Panc1 (cell line): ENCODE results near the gene LEMD2. TPM values are rescaled to one million over a fixed set of nuclear protein-coding genes. Genes with fewer than 3 reads are reported as not detected.

Experiments used
- ATAC-seq: fragments of 200-7000 bp; cut with Tn5 transposase; 2 replicates; pipeline ENCODE4 v1.9.1; 2020; ENCODE audit warnings: mild to moderate bottlenecking, moderate library complexity
- BruUV-seq: library from RNA; stranded (reverse); fragments of 400-500 nt; replicated peaks from 2 replicates; lab custom pipeline; 2021; lab: Mats Ljungman, UMichigan
- CTCF ChIA-PET: fragments of 300-600 bp; sonication (Branson Sonifier 250); formaldehyde crosslinking; loops from one replicate; lab custom pipeline; 2022; ENCODE audit warnings: antibody characterized with exemption; lab: Charles Lee
- POLR2A ChIA-PET: fragments of 300-600 bp; sonication (Branson Sonifier 250); formaldehyde crosslinking; loops from one replicate; lab custom pipeline; 2022; ENCODE audit warnings: antibody characterized with exemption; lab: Charles Lee
- DNase-seq: peaks from one replicate; pipeline ENCODE4 v3.0.0-alpha.2; 2010; ENCODE audit warnings: low read depth, low spot score
- H3K27ac ChIP-seq: 2 replicates; pipeline ENCODE4 v1.5.1; 2011; ENCODE audit warnings: mild to moderate bottlenecking, low read length, inconsistent platforms
- H3K27me3 ChIP-seq: fragments of 200-500 bp; sonication (Bioruptor generic); 2 replicates; pipeline ENCODE4 v1.6.0; 2014; ENCODE audit warnings: low read length, inconsistent platforms; ENCODE audit not compliant: control insufficient read depth, insufficient read depth
- H3K36me3 ChIP-seq: fragments of 200-500 bp; sonication (Bioruptor generic); 2 replicates; pipeline ENCODE4 v1.5.1; 2014; ENCODE audit warnings: inconsistent platforms, mild to moderate bottlenecking, low read length, moderate library complexity; ENCODE audit not compliant: control insufficient read depth, insufficient read depth
- H3K4me1 ChIP-seq: 2 replicates; pipeline ENCODE4 v1.5.1; 2011; ENCODE audit warnings: inconsistent platforms, mild to moderate bottlenecking, low read length, moderate library complexity; ENCODE audit not compliant: control insufficient read depth, insufficient read depth
- H3K4me3 ChIP-seq, 2 experiments: 2 replicates each; pipeline ENCODE4 v1.5.1; 2011 to 2012; ENCODE audit warnings: low read depth in 2 of 2, low read length in 2 of 2, mild to moderate bottlenecking in 2 of 2, inconsistent platforms in 1 of 2, moderate library complexity in 1 of 2
- H3K9me3 ChIP-seq: fragments of 200-500 bp; sonication (Bioruptor generic); 2 replicates; pipeline ENCODE4 v1.5.1; 2014; ENCODE audit warnings: low read depth, mild to moderate bottlenecking, inconsistent platforms, low read length, moderate library complexity; ENCODE audit not compliant: control insufficient read depth, insufficient read depth
- CTCF ChIP-seq: fragments of 450-650 bp; IDR thresholded peaks from 2 replicates; pipeline ENCODE4 v1.5.1; 2017; ENCODE audit warnings: mild to moderate bottlenecking
- POLR2AphosphoS5 ChIP-seq: IDR thresholded peaks from 2 replicates; pipeline ENCODE4 v1.6.1; 2012; ENCODE audit warnings: mild to moderate bottlenecking, low read depth, low read length, moderate library complexity
- REST ChIP-seq, 2 experiments: IDR thresholded peaks; 2 replicates each; pipeline ENCODE4 v1.6.1; 2011 to 2012; ENCODE audit warnings: low read depth in 2 of 2, control low read depth in 1 of 2, low read length in 1 of 2, mild to moderate bottlenecking in 1 of 2, moderate library complexity in 1 of 2; ENCODE audit not compliant: insufficient read depth in 1 of 2
- SIN3A ChIP-seq: IDR thresholded peaks from 2 replicates; pipeline ENCODE4 v1.6.1; 2012; ENCODE audit warnings: low read depth, mild to moderate bottlenecking, low read length, moderate library complexity, borderline replicate concordance; ENCODE audit not compliant: insufficient read depth
- TCF7L2 ChIP-seq: IDR thresholded peaks from 2 replicates; pipeline ENCODE4 v1.6.1; 2011; ENCODE audit warnings: mild to moderate bottlenecking, low read depth, low read length, inconsistent platforms
- in situ Hi-C: cut with HindIII; loops from 2 replicates; pipeline ENCODE4 v1.10.0; 2016; ENCODE audit warnings: low sequenced_read_pairs, low pct_unique_long_range_greater_than_20kb
- intact Hi-C: fragments of 100-400 bp; cut with micrococcal nuclease; formaldehyde crosslinking; loops from one replicate; pipeline ENCODE4 v1.10.0; 2022; ENCODE audit not compliant: unreplicated experiment
- total RNA-seq: library from RNA; stranded (reverse); gene quantifications from one replicate; pipeline ENCODE4 v1.2.1, GENCODE V29; 2021; ENCODE audit not compliant: unreplicated experiment

LEMD2 gene
- total RNA-seq, 1 experiment from 2014 or later = 89.8 TPM

- no peak overlapping the region for H3K4me3 ChIP-seq
- TF ChIP-seq SIN3A (no peak), TCF7L2 (0 out of 2 replicates have a peak, but pooled peaks have one; percentile 35)
- H3K27me3 ChIP-seq = no peaks in the 10 kb centered on the region
- peaks cover 8% of the 10 kb centered on the region for H3K36me3 ChIP-seq
- BruUV-seq = no TSS peak
- H3K27ac ChIP-seq = peak overlapping the region; percentile 15; the same call in 1 of the 2 replicates
- ATAC-seq (no peak), DNase-seq (no peak)
- in situ Hi-C loops (no loop called here), intact Hi-C loops (no loop called here)
- H3K9me3 ChIP-seq = no peaks in the 10 kb centered on the region
- H3K4me1 ChIP-seq = peaks cover 23% of the 10 kb centered on the region
- ChIA-PET POLR2A (no interaction called here), CTCF (interaction anchor here (0.7 kb wide), 1 partner anchor 254 kb away, joined by 3 read pairs; no protein-coding TSS in a partner anchor)
Measured at GRCh38 chr6:33772902-33773472, 15.9 kb downstream of the LEMD2 start.

GRCh38 chr6:33772082-33772830, 16.7 kb downstream of the LEMD2 start:
- Histone ChIP-seq H3K4me1 (peaks cover 23% of the 10 kb centered on the region), H3K4me3 (no peak overlapping the region), H3K27ac (peak overlapping the region; percentile 69; the same call in 1 of the 2 replicates), H3K9me3 (no peaks in the 10 kb centered on the region), H3K27me3 (no peaks in the 10 kb centered on the region), H3K36me3 (peaks cover 2% of the 10 kb centered on the region; the same call in 1 of the 2 replicates)
- BruUV-seq = no TSS peak
- ATAC-seq (no peak; the same call in 1 of the 2 replicates), DNase-seq (no peak)
- TF ChIP-seq SIN3A = no peak
- ChIA-PET POLR2A (no interaction called here), CTCF (interaction anchor here (1.1 kb wide), 1 partner anchor 396 kb away, joined by 4 read pairs; no protein-coding TSS in a partner anchor)
- intact Hi-C loops (no loop called here), in situ Hi-C loops (no loop called here)

GRCh38 chr6:33771146-33772081, 17.5 kb downstream of the LEMD2 start:
- no peak for DNase-seq
- TF ChIP-seq TCF7L2 = no peak
- peak; percentile 98 for TF ChIP-seq CTCF
- no peak for TF ChIP-seq SIN3A
- no peak for TF ChIP-seq REST (IDR thresholded peaks at IDR 0.05; ENCODE audit: insufficient read depth in 1 of 2, low read depth in 2 of 2, low read length in 1 of 2)
- TF ChIP-seq POLR2AphosphoS5 = peak; percentile 68
- POLR2A ChIA-PET = interaction anchor here (0.6 to 0.8 kb wide), 2 partner anchors 16 to 151 kb away, joined by 3 to 5 read pairs; no protein-coding TSS in a partner anchor

More at GRCh38 chr6:33771146-33772081, 17.5 kb downstream of the LEMD2 start:
- H3K9me3 ChIP-seq = no peaks in the 10 kb centered on the region
- BruUV-seq = TSS peak; percentile 55
- peak overlapping the region; percentile 69 for H3K27ac ChIP-seq
- intact Hi-C loops = loop anchor here (2.0 kb wide), 1 partner anchor 255 kb away; no protein-coding TSS in a partner anchor
- peaks cover 23% of the 10 kb centered on the region for H3K4me1 ChIP-seq
- peak; percentile 83 for ATAC-seq
- H3K27me3 ChIP-seq = no peaks in the 10 kb centered on the region
- CTCF ChIA-PET = interaction anchor here (0.6 to 1.1 kb wide), 2 partner anchors 193 to 397 kb away, joined by 4 to 5 read pairs; no protein-coding TSS in a partner anchor
- peaks cover 2% of the 10 kb centered on the region; the same call in 1 of the 2 replicates for H3K36me3 ChIP-seq
- in situ Hi-C loops = no loop called here
- no peak overlapping the region for H3K4me3 ChIP-seq
